GM21529 (cell line): ENCODE results near the gene WDR86.

ENCODE experiments used
- ATAC-seq: cut with Tn5 transposase; IDR thresholded peaks from one replicate; pipeline ENCODE4 v1.9.1; 2021; ENCODE audit not compliant: unreplicated experiment

The WDR86 gene

DNA sequence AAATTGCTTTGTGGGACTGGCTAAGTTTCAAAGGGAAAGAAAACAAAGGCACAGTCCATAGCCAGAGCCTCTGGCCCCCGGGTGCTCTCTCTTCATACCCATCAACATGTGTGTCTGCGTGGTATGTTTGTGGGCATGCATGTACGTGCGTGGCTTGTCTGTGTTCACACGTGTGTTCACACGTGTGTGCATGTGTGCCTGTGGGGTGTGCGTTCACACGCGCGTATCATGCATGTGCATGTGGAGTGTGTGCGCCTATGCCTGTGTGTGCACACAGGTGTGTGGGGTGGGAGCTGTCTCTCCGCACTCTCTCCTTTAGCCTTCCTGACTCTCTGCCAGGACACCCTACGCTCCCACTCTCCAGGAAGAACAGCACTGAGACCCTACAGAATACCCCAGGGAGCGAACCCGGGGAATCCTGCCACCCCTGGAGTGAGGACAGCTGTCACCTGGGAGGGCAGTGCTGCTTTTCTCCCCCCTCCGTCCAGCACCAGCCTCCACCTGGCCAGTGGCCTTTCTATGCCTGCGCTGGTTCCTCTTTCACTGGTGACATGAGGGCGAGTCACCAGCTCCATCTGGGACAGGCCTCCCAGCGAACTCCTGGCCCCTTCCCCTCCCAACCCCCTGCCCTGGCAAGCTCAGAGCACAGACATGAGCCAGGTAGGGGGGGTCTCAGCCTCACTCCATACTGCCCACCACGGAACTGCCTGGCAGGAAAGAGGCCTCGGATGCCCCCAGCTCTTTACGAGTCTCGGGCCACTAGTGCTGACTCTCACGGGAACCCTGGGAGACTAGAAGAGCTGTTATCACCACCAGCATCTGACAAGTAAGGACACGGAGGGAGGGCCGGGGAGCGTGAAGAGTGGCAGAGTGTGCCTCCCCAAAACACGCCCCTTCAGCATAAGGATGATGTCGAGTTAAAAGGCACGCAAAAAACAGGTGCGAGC is 16.5 kb downstream of the WDR86 start:
- ATAC-seq = no peak

DNA sequence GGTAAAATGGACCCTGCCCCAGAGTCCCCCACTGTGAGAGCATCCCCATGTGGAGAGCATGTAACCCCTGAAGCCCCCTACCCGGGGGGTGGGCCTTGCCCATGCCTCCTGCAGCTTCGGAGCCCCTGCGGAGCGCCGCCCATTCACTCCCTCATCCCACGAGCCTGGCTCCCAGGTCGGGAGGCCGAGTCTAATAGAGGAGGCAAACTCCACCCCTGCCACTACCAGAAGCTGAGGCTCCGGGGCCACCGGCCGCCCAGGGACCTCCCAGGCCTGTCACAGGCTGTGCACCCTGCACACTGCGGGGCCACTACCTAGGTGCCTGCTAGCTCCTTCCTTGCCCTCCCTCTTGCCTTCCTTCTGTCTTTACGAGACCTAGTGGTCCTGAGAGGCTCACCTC is 17.4 kb downstream of the WDR86 start:
- ATAC-seq = no peak

DNA sequence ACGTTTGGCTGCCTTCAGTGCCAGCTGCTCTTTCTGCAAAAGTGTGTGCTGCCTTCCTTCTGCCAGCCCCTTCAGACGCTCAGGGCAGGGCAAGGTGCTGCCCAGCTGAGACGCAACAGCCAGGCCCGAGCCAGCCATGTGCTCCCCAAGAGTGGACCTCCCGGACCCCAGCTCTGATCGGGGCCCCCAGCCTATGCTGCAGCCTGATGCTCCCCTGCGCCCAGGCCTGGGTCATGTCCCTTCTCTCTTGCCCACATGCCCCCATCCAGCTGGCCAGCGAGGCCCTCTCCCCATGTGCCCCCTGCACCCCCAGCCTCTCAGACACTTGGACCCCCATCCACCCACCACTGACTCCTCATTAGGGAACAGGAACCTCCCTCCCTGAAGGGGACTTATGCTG is 17.8 kb downstream of the WDR86 start:
- no peak for ATAC-seq

DNA sequence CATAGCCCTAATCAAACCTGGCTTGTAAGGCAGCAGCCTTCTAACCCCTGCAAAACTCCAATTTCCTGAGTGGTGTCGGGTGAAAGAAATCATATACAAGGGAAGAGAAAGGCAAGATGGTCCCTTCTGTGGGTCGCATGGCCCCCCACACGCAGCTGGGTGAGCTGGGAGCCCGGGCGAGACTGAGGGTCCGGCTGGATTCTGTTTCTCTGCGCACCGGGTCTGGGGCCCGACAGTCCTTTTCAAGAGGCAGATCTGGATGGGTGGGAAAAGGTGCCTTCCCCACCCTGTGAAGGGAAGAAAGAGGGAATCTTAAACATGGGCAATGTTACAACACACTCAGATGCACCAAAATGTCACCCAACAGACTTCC is 18.5 kb downstream of the WDR86 start:
- no peak for ATAC-seq

DNA sequence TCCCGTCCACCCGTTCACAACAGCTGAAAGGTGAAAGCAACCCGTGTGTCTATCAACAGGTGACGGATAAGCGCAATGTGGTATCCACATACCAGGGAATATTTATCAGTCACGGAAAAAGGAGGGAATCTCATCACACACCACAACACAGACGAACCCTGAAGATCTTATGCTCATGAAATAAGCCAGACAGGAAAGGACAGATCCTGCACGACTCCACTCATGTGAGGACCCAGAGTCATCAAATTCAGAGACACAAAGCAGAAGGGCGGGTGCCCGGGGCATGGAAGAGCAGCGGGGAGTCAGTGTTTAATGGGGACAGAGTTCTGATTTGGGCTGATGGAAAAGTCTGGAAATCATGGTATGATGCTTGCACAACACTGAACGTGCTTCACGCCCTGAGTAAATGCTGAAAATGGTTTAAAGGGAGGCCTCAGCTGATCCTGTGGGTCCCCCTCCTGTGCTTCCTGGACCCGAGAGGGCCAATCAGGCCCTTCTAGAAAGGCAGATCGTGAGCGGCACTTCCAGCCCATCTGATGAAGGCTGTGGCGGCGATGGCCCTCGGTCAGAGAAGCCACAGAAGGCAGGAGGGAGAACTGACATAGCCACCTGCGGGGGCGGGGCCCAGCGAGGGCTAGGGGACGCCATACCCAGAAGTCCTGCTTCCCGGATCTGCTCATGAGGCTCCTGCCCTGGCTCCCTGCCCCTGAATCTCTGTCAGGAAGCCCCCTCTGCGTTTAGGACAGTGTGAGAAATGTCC is 19.1 kb downstream of the WDR86 start:
- no peak for ATAC-seq

DNA sequence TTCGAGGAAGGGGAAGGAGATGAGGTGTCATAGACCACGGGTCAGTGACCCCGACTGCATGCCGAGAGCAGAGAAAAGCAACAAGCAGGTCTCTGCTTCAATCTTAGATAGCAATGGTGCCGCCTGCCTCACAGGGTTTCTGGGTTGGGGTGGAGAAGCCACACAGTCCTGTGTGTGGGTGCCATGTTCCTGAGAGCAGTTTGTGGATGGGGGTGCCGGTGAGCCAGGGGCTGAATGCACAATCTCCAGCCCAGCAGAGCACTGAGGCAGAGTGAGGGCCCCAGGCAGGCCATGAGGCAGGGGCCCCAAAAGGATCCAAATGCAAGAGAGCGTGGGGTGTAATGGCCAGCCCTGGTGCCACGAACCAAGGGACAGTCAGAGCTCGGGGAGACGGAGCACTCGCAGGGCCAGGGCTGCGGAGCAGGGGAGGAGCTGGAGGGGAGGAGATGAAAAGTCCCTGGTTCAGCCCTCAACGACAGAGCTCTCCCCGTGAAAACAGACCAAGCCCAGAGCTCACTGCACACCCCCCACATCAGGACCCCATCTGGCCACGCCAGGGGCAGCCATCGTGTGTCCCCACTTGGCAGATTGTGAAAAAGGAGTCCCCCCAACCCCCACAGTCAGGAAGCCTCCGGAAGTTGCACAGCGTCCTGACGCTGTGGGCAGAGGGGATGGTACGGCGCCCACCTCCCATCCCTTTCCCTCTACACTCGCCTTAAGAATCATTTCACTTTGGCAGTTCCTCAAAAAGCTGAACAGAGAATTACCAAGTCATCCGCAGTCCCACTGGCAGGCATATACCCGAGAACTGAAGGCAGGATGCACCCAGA is 19.9 kb downstream of the WDR86 start:
- no peak for ATAC-seq

DNA sequence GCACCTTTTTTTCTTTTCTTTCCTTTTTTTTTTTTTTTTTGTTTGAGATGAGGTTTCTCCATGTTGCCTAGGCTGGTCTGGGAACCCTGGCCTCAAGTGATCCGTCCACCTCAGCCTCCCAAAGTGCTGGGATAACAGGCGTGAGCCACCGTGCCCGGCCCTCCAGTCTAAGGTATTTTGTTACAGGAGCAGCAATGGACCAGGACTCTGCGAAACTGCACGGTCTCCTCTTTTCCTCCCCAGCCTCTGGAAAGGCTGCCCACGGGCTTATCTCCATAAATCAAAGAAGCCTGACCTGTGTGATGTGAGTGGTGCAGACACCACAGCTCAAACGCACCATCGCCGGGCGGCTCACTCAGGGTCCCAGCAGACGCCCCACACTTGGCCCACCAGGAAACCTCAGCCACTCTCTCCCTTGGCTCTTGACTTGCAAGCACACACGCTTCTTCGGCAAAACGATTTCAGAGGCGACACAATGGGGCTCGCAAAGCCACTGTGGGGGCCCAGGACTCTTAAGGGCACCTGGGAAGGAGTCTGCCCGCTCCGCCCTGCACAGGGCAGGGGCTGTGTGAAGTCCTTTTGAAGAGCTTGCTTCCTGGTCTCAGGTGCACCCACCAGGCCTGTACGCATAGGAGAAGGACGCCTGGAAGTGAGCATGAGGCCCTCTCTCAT is 20.6 kb downstream of the WDR86 start:
- ATAC-seq = no peak

DNA sequence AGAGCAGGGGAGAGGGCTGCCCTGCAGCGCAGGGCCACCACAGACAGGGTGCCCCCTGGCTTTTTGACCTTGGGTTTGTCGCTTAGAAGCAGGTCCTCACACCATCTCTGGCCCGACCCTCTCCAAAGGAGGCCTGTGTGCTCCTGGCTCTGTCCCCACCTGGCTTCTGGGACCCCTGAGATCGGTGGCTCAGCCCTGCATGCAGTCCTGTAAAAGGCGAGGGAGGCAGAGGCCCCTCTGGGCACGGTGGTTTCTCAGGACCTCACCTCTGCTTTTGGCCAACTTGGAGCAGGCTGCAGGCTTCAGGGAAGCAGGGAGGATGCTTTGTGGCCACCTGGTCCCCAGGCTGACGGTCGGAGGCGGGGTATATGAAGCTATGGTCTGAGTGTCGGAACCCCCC is 21.4 kb downstream of the WDR86 start:
- ATAC-seq = no peak

DNA sequence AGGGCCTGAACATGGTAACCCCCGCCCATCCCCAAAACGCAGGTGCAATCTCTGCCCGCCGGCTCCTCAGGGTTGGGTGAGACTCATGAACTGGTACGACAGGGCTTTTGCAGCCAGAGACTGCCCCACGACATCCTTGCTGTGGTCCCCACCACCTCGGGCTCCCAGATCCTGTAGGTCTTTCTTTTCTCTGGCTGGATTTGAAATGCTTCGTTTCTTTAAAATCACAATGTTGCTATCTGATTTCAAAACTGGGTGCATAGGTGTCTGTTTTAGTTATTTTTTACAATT is 21.9 kb downstream of the WDR86 start:
- no peak for ATAC-seq

DNA sequence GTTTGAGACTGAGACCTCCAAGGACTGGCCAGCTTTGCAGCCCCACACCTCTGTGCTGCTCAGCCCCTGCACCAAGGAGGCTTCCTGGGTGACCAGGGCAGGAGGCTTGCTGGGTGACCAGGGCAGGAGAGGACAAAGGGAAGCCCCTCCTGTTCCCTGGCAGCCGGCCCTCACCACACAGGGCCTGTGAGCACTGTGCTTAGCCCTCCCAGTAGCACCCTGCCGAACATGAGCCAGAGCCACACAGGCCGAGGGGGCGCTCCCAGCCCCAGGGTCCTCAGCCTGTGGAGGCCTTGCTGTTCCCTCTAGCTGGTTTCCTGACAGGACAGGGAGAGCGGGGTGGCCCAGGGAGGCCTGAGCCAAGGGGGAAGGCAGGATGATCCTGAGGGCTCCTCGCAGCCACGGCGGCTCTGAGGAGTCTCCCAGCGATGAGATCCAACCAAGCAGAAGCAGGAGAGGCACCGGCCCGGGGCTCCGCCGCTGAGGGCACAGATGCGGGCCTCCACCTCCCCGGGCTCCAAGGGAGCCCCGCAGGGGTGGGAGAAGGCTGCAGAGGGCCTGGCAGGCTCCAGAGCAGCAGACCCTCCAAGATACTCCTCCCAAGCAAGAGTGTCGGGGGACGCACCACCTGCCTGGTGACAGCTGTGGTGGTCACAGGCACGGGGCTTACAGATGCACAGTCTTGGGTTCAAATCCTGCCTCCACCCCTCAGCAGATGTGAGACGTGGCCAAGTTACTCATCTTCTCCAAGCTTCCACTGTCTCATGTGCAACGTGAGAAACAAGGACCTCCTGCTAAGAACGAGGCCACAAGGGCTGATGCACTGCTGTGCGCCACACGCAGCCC is 22.5 kb downstream of the WDR86 start:
- ATAC-seq = no peak

DNA sequence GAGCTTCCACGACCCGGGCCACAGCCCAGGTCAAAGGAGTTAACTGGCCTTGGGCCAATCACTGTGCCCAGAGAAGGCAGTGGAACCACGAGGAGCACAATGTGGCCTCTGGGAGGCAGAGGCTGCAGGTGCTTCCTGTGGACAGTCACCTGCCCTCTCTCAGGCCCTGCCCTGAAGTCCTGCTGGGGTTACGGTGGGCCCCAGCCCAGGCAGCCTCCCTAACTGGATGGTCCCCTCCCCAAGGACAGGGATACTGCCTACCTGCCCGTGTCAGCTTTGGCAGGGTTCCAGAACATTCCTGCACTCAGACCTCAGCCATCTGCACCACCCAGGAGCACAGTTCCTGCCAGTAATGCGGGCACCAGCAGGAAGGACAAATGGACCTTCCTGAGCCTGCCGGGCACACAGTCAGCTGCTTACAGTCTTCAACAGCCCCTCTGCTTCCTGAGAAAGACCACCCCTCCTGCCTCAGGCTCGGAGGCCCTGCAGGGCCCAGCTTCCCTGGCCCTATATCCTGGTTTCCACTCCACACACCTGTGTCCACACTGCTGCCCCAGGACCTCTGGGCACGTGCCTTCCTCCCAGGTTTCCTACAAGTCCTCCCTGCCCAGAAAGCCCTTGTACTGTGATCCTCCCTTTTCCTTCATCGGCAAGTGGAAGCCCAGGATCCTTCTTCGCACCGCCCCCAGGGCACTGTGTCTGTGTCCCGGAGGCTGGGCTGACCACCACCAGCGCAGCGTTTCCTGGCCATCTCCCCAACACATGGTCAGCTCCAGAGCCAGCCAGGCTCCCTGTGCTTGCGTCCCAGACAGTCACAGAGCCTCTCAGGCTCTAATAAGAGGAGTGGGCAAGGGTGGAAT is 23.3 kb downstream of the WDR86 start:
- ATAC-seq = no peak

DNA sequence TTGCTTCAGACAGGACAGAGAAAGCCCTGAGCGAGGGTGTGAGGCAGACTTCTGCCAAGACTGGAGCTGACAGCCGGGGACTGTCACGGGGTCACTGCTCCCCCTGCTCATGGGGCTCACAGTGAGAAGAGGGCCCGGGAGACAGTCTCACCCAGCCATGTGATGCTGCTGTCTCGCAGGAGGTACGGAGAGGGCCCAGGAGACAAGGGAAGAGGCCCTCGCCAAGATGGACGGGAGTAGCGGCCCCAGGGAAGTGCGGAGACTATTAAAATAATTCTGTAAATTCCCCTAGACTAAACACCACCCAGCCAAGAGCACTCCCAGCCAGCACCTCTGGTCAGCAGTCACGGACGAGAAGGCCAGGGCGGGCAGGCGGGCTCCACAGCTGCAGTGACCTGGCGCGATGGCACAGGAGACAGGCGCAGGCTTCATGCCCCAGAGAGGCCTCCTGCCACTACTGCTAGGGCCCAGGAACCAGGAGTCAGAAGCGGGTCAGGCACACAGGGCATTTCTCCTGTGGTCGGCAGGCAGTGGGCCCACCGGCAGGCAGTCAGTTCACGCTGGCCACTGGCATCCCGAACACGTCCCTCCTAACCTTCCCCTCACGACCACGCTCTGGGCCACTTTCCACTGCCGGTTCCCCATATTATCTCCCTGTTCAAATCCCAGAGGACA is 24.1 kb downstream of the WDR86 start:
- ATAC-seq = no peak

DNA sequence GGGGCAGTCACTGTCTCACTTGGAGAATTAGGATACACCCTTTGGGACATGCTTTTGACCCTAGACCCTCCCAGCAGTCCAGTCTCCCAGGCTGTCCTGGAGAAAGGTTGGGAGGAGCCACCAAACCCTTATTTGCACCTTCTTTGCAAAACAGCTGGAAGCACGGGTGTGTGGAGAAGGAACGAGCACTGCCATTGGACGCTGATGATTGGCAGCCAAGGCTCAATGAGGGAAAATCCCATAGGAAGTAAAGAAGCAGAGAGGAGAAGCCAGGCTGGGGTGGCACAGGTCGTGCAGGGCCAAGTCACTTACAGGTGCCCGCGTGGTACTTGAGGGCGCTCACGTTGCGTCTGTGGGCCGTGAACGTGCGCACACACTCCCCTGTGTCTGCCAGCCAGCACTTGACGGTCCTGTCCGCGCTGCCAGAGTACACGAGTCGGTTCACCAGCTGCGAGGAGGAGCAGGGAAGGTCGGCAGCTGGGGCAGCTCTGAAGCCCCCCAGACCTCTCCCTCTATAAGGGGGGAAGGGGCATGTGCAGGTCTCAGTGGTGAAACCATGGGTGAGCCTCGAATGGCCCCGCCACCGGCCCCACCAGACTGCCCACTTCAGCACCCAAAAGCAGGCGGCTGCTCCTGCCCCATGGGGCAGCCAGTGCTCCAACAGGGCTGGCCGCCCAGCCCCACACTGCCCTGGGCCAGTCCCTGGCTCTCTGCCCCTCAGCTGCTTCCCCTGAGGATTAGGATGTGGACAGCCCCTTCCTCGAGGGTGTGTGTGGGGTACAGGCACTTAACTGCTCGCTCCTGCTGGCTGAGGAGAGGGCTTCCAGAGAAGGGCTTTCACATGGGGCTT is 24.8 kb downstream of the WDR86 start:
- no peak for ATAC-seq

DNA sequence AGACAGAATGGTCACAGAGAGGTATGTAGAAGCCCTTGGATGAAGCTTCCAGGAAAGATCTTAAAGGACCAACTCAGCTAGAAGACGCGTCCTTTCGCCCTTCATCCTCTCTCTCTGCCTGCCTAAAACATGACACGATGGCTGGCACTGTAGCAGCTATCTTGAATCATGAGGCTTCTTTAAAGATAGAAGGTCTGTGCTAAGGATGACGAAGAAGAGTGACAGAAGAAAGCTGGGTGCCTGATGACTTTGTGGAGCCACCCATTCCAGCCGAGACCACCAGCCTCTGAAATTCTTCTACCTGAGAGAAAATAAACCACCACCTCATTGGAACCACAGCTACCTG is 25.5 kb downstream of the WDR86 start:
- no peak for ATAC-seq

DNA sequence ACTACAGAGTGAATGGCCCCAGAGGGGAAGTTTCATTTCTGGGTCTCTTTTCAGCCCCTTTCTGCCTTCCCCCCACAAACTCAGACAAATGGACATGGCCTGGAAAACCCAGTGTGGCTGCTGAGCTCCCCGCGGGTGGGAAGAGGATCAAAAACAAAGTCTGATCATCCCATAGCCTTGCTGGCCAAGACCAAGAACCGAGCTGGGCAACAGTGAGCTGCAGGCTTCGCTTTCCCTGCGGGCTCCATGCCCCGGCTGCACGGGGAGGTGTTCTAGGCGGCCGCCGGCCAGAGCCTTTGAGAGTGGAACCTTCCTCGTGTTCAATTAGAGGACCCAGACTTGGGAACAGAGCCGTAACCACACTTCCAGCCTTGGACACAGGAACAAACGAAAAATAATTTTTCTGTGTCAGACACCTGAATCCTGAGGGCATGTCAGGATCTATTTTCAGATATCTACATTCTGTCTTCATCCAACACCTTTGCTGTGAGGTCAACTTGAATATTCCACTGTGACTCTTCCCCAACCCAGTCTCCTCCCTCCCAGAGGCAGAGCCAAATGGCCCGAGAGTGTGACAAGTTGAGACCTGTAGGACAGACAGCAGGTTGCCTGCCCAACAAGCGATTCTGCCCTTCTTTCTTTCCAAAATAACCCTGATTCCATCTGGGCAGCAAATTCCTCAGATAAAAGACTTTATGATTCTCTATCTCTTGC is 26.0 kb downstream of the WDR86 start:
- no peak for ATAC-seq

DNA sequence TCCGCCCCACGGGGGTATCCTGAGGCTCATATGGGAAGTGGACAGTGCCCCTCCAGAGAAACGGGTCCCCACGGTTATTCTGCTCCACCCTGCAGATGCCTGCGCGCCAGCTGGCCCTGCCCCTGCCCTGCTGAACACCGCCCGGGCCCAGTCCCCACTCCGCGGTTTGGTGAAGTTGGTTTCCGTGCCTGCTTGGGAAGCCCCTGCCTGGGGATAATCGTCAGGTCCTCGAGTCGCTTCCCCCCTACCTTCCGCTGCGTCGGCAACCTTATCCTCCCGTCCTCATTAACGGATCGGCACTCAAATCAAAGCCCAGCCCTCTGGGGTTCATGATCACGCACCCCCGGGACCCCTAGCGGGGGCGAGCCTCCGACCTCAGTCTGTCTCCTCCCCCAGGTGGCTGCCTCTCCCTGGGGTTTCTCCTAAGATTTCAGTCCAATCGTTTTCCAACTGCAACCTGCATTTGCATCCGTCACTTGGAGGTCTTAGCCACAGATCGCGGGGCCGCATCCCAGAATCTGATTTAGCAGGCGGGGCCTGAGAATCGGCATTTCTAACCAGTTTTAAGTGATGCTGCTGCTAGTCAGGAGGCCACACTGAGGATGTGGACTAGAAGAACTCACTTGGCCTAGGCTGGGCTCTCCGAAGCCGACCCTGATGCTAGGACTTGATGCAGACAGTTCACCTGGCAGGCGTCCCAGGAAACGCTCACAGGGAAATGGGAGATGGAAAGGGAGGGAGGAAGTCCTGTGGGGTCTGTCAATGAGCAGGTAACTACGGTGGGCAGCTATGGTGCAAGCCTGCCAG is 27.6 kb downstream of the WDR86 start:
- ATAC-seq = no peak
